GM12878 (cell line): ENCODE measurements around the gene GOLPH3. TPM values are rescaled to one million over a fixed set of nuclear protein-coding genes. Genes with fewer than 3 reads are reported as not detected.
"Not testable (repeated sequence)": the region's sequence is repeated elsewhere in the genome, so short reads cannot be mapped to it uniquely, and the experiment has no call there.

Experiments
- ATAC-seq: fragments of 200-7000 bp; cut with Tn5 transposase; 3 replicates; pipeline ENCODE4 v1.9.1; 2020; ENCODE audit warnings: mild to moderate bottlenecking, moderate library complexity
- BruUV-seq: library from RNA; stranded (reverse); fragments of 400-500 nt; replicated peaks from 2 replicates; lab custom pipeline; 2021; lab: Mats Ljungman, UMichigan
- CTCF ChIA-PET: fragments of 300-600 bp; sonication (Branson Sonifier 250); formaldehyde crosslinking; extraction: SDS; loops from one replicate; lab custom pipeline; 2021; ENCODE audit warnings: inconsistent platforms; lab: Yijun Ruan, JAX
- POLR2A ChIA-PET: fragments of 350-600 bp; formaldehyde crosslinking; extraction: SDS; loops from one replicate; lab custom pipeline; 2021; ENCODE audit warnings: inconsistent platforms; lab: Charles Lee
- RAD21 ChIA-PET: fragments of 300-600 bp; sonication (Branson Sonifier 250); formaldehyde crosslinking; loops from one replicate; lab custom pipeline; 2023; ENCODE audit warnings: antibody characterized with exemption; ENCODE audit not compliant: unreplicated experiment; lab: Charles Lee
- SMC1A ChIA-PET: fragments of 300-600 bp; sonication (Branson Sonifier 250); formaldehyde crosslinking; loops from one replicate; lab custom pipeline; 2023; ENCODE audit not compliant: unreplicated experiment, uncharacterized antibody; lab: Charles Lee
- DNase-seq: peaks from one replicate; pipeline ENCODE4 v3.0.0-alpha.2; 2011; ENCODE audit warnings: low read depth, low spot score
- FAIRE-seq: peaks from 3 replicates; lab custom pipeline; 2011; peaks lifted over from hg19 to GRCh38; lab: Jason Lieb, UNC
- H2AFZ ChIP-seq: 2 replicates; pipeline ENCODE4 v1.6.0; 2011; ENCODE audit warnings: low read depth, low read length, control low read depth; ENCODE audit not compliant: control insufficient read depth
- H3K27ac ChIP-seq: 2 replicates; pipeline ENCODE4 v1.5.1; 2011; ENCODE audit warnings: control low read depth; ENCODE audit not compliant: control insufficient read depth, insufficient read depth
- H3K27me3 ChIP-seq, 2 experiments: replicated peaks in 1 of 2; 2 replicates each; pipeline versions ENCODE4 v1.6.0 to v1.6.1; 2011; ENCODE audit warnings: low read length in 1 of 2; ENCODE audit not compliant: control insufficient read depth in 2 of 2, insufficient read depth in 2 of 2
- H3K36me3 ChIP-seq, 2 experiments: 2 replicates each; pipeline ENCODE4 v1.5.1; 2011; ENCODE audit warnings: low read length in 1 of 2; ENCODE audit not compliant: control insufficient read depth in 2 of 2, insufficient read depth in 2 of 2
- H3K4me1 ChIP-seq: 2 replicates; pipeline ENCODE4 v1.6.1; 2011; ENCODE audit warnings: mild to moderate bottlenecking, low read length, moderate library complexity, mixed read lengths; ENCODE audit not compliant: control insufficient read depth, insufficient read depth
- H3K4me2 ChIP-seq: 2 replicates; pipeline ENCODE4 v1.6.0; 2011; ENCODE audit warnings: control low read depth; ENCODE audit not compliant: control insufficient read depth, insufficient read depth
- H3K4me3 ChIP-seq: fragments of 200-600 bp; sonication (generic); 2 replicates; pipeline ENCODE4 v1.5.1; 2016
- H3K79me2 ChIP-seq: 2 replicates; pipeline ENCODE4 v1.6.0; 2011; ENCODE audit warnings: low read length; ENCODE audit not compliant: control insufficient read depth, insufficient read depth
- H3K9ac ChIP-seq: 2 replicates; pipeline ENCODE4 v1.8.0; 2011; ENCODE audit warnings: low read length, control low read depth, mixed read lengths; ENCODE audit not compliant: control insufficient read depth, insufficient read depth
- H3K9me3 ChIP-seq: replicated peaks from 3 replicates; pipeline ENCODE4 v1.5.1; 2011; ENCODE audit warnings: mild to moderate bottlenecking, low read length; ENCODE audit not compliant: control insufficient read depth, insufficient read depth
- H4K20me1 ChIP-seq: 2 replicates; pipeline ENCODE4 v1.6.0; 2011; ENCODE audit not compliant: control insufficient read depth, insufficient read depth
- IKZF1 ChIP-seq: fragments of 450-650 bp; conservative IDR thresholded peaks from 2 replicates; pipeline ENCODE4 v1.6.1; 2017; ENCODE audit warnings: antibody characterized with exemption, mild to moderate bottlenecking
- WGBS: methylation state at CpG from one replicate; pipeline ENCODE4 v1.1.6; 2016; ENCODE audit warnings: low lambda C conversion rate; ENCODE audit not compliant: insufficient replicate concordance, insufficient coverage; ENCODE audit errors: missing lambda C conversion rate; 5-methylcytosine and 5-hydroxymethylcytosine counted together
- in situ Hi-C: fragments of 300-500 bp; cut with MboI; formaldehyde crosslinking; loops from 9 replicates; pipeline ENCODE4 v1.14.3; 2018; ENCODE audit warnings: mixed read lengths
- intact Hi-C: fragments of 100-400 bp; cut with micrococcal nuclease; formaldehyde crosslinking; loops from one replicate; pipeline ENCODE4 v1.14.2; 2022; ENCODE audit not compliant: unreplicated experiment
- polyA plus RNA-seq, 11 experiments: library from polyadenylated mRNA; depleted of rRNA in 4 of 11; unstranded in 6 of 11; stranded (reverse) in 5 of 11; fragments of >200 nt; fragmentation: Nextera tagmentation in 4 of 11; fragmentation: Illumina TruSeq in 1 of 11; extraction: Ambion mirVana in 4 of 11; extraction: Trizol in 1 of 11; gene quantifications; 1 replicate in 1 of 11; 2 replicates in 10 of 11; pipeline versions ENCODE4 v1.2.1 to v1.2.3, GENCODE V29; 2011 to 2016; ENCODE audit warnings: inconsistent platforms in 2 of 11, missing spikeins in 2 of 11, low read depth in 1 of 11
- total RNA-seq, 4 experiments: library from RNA; depleted of rRNA in 3 of 4; stranded (reverse); fragments of >200 nt in 3 of 4; fragmentation: Illumina TruSeq in 1 of 4; extraction: Trizol in 1 of 4; gene quantifications; 2 replicates each; pipeline versions ENCODE4 v1.2.1 to v1.2.3, GENCODE V29; 2013 to 2021

Gene GOLPH3
- total and polyA plus RNA-seq, 10 of the 15 experiments (the other 5 are each of a cell fraction or from before 2014, with no cell fraction given) = 14.0 to 79.7 (median 43.2) TPM

GRCh38 chr5:32082701-32083100 is 91.4 kb downstream of the GOLPH3 start (continued):
- no peak for TF ChIP-seq IKZF1

- 100% methylated on average over 1 of the region's 1 CpG for WGBS
- H3K79me2 ChIP-seq, RAD21 ChIA-PET, H3K9ac ChIP-seq, H3K36me3 ChIP-seq, H3K27me3 ChIP-seq, H2AFZ ChIP-seq, H4K20me1 ChIP-seq, BruUV-seq, H3K4me3 ChIP-seq, H3K9me3 ChIP-seq, in situ Hi-C loops, H3K27ac ChIP-seq, FAIRE-seq, DNase-seq, H3K4me2 ChIP-seq, ATAC-seq, SMC1A ChIA-PET, POLR2A ChIA-PET, intact Hi-C loops, H3K4me1 ChIP-seq: not testable (repeated sequence)
- CTCF ChIA-PET = interaction anchor here (0.8 kb wide), 1 partner anchor 13 kb away, joined by 3 read pairs; no protein-coding TSS in a partner anchor
Measured at GRCh38 chr5:32080565-32080964, 93.6 kb downstream of the GOLPH3 start.

GRCh38 chr5:32078855-32079254 is 95.3 kb downstream of the GOLPH3 start:
- intact Hi-C loops, CTCF ChIA-PET, H3K9ac ChIP-seq, in situ Hi-C loops, H3K9me3 ChIP-seq, H3K27me3 ChIP-seq, H4K20me1 ChIP-seq, H2AFZ ChIP-seq, H3K79me2 ChIP-seq, H3K36me3 ChIP-seq, H3K4me2 ChIP-seq, ATAC-seq, BruUV-seq, H3K4me1 ChIP-seq, DNase-seq, H3K27ac ChIP-seq, H3K4me3 ChIP-seq, SMC1A ChIA-PET, RAD21 ChIA-PET, FAIRE-seq: not testable (repeated sequence)
- POLR2A ChIA-PET = interaction anchor here (0.6 kb wide), 1 partner anchor 541 kb away, joined by 4 read pairs; no protein-coding TSS in a partner anchor
- 75% methylated on average over 6 of the region's 6 CpGs for WGBS
